ENCODE measurements around the gene MGMT.

DNA sequence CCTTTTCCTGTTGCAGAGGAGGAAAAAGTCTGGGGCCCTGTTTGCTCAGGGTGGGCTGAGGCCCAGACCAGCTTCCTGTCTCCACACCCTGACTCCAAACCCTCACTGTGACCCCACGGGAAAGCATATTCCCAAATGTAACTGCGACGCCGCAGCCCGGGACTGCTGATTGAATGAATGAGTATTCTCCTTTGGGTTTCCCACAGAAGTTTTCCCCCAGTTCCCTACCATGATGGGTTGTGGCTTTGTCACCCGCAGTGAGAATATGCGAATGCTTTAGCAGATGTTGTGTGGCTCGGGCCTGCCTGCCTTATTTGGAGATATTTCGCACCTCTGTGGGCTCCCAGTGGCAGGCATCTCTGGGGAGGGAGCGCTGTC is 50.6 kb downstream of the MGMT start:
- TF ChIP-seq CTCF (IDR thresholded peaks at IDR 0.05) = no peak
- TF ChIP-seq POLR2AphosphoS5 (IDR thresholded peaks at IDR 0.05) = no peak
- no peak for TF ChIP-seq POLR2A (IDR thresholded peaks at IDR 0.05)
